Neural progenitor cell (in vitro differentiated cells): ENCODE results near the gene HSPA1B. TPM values are rescaled to one million over a fixed set of nuclear protein-coding genes. Genes with fewer than 3 reads are reported as not detected.
A peak's percentile ranks its signal among the peaks of the same experiment; 100 is the strongest.

Experiments used
- DNase-seq: peaks from one replicate; pipeline ENCODE4 v3.0.0-alpha.2; 2016; ENCODE audit warnings: low spot score
- H2AFZ ChIP-seq: fragments of 200-600 bp; sonication (generic); replicated peaks from 2 replicates; pipeline ENCODE4 v1.6.1; 2016; ENCODE audit warnings: antibody characterized with exemption
- H3F3A ChIP-seq: fragments of 200-600 bp; sonication (generic); 2 replicates; pipeline ENCODE4 v1.6.1; 2016; ENCODE audit warnings: antibody characterized with exemption, low read depth
- H3K27ac ChIP-seq: fragments of 200-600 bp; sonication (generic); 2 replicates; pipeline ENCODE4 v1.5.1; 2016; ENCODE audit warnings: mild to moderate bottlenecking
- H3K27me3 ChIP-seq: fragments of 200-600 bp; sonication (generic); 2 replicates; pipeline ENCODE4 v1.6.1; 2016; ENCODE audit warnings: mild to moderate bottlenecking, moderate library complexity
- H3K36me3 ChIP-seq: fragments of 200-600 bp; sonication (generic); 2 replicates; pipeline ENCODE4 v1.5.1; 2016
- H3K4me1 ChIP-seq: fragments of 200-600 bp; sonication (generic); 2 replicates; pipeline ENCODE4 v1.6.1; 2016; ENCODE audit warnings: mixed run types
- H3K4me2 ChIP-seq: fragments of 200-600 bp; sonication (generic); 2 replicates; pipeline ENCODE4 v1.6.1; 2016
- H3K4me3 ChIP-seq: fragments of 200-600 bp; sonication (generic); 2 replicates; pipeline ENCODE4 v1.5.1; 2016
- H3K79me2 ChIP-seq: fragments of 200-600 bp; sonication (generic); 2 replicates; pipeline ENCODE4 v1.6.1; 2016; ENCODE audit warnings: low read depth
- H3K9ac ChIP-seq: fragments of 200-600 bp; sonication (generic); 2 replicates; pipeline ENCODE4 v1.6.1; 2016
- H3K9me3 ChIP-seq: fragments of 200-600 bp; sonication (generic); 2 replicates; pipeline ENCODE4 v1.5.1; 2016; ENCODE audit warnings: low read depth
- H4K20me1 ChIP-seq: fragments of 200-600 bp; sonication (generic); 2 replicates; pipeline ENCODE4 v1.6.1; 2016; ENCODE audit warnings: low read depth
- H3K27ac Mint-ChIP-seq: 3 replicates; pipeline ENCODE4 v1.8.0; 2021; ENCODE audit warnings: mixed read lengths
- H3K27me3 Mint-ChIP-seq: 2 replicates; pipeline ENCODE4 v1.8.0; 2022; ENCODE audit warnings: low read depth, mild to moderate bottlenecking, inconsistent platforms, moderate library complexity, mixed read lengths; ENCODE audit not compliant: insufficient read depth
- H3K36me3 Mint-ChIP-seq: 3 replicates; pipeline ENCODE4 v1.8.0; 2021; ENCODE audit warnings: mixed read lengths
- H3K4me1 Mint-ChIP-seq: 3 replicates; pipeline ENCODE4 v1.8.0; 2021; ENCODE audit warnings: mixed read lengths
- H3K4me3 Mint-ChIP-seq: 3 replicates; pipeline ENCODE4 v1.8.0; 2021; ENCODE audit warnings: mild to moderate bottlenecking, moderate library complexity, mixed read lengths
- H3K9me3 Mint-ChIP-seq: 3 replicates; pipeline ENCODE4 v1.8.0; 2020; ENCODE audit warnings: mixed read lengths
- CTCF ChIP-seq: fragments of 200-600 bp; sonication (generic); IDR thresholded peaks from 2 replicates; pipeline ENCODE4 v1.5.1; 2017; ENCODE audit warnings: antibody characterized with exemption, mild to moderate bottlenecking
- EZH2 ChIP-seq: fragments of 200-600 bp; sonication (generic); IDR thresholded peaks from 2 replicates; pipeline ENCODE4 v1.6.1; 2017; ENCODE audit warnings: antibody characterized with exemption, mild to moderate bottlenecking, moderate library complexity
- EZH2phosphoT487 ChIP-seq: fragments of 200-600 bp; sonication (generic); IDR thresholded peaks from 2 replicates; pipeline ENCODE4 v1.6.1; 2017; ENCODE audit warnings: antibody characterized with exemption
- small RNA-seq: library from RNA; depleted of rRNA; stranded (forward); fragments of <200 nt; gene quantifications from one replicate; pipeline ENCODE3, GENCODE V24; 2015
- total RNA-seq: library from RNA; depleted of rRNA; stranded (reverse); fragments of >200 nt; gene quantifications from 2 replicates; pipeline ENCODE4 v1.2.3, GENCODE V29; 2015; ENCODE audit warnings: low replicate concordance

HSPA1B gene
- total RNA-seq, 1 donor from 2014 or later: 35.3 TPM

- no peaks in the 10 kb centered on the region for H3K27me3 ChIP-seq
- no peak within 1 kb of the TSS for H3K4me3 ChIP-seq
- DNase-seq: no peak
- no peaks in the 10 kb centered on the region for H3K36me3 ChIP-seq
- no peaks in the 10 kb centered on the region for H3K9me3 ChIP-seq
- Mint-ChIP-seq H3K27me3 (peaks cover 5% of the 10 kb centered on the region), H3K36me3 (peaks cover 21% of the 10 kb centered on the region), H3K9me3 (no peaks in the 10 kb centered on the region), H3K4me1 (no peaks in the 10 kb centered on the region), H3K4me3 (peak within 1 kb of the TSS; percentile 32), H3K27ac (no peak within 1 kb of the TSS)
- H3K79me2 ChIP-seq: no peaks in the 10 kb centered on the region
- no peaks in the 10 kb centered on the region for H4K20me1 ChIP-seq
- H2AFZ ChIP-seq: no peak within 1 kb of the TSS
- H3F3A ChIP-seq: peaks cover 9% of the 10 kb centered on the region
- no peak for TF ChIP-seq EZH2
- TF ChIP-seq EZH2phosphoT487: no peak
- no peak for TF ChIP-seq CTCF
- no peak within 1 kb of the TSS for H3K27ac ChIP-seq
- H3K4me2 ChIP-seq: no peak within 1 kb of the TSS
- H3K4me1 ChIP-seq: no peaks in the 10 kb centered on the region
- no peak within 1 kb of the TSS for H3K9ac ChIP-seq
Measured at GRCh38 chr6:31878726-31879125, 51.2 kb downstream of the HSPA1B start, which contains the start of gene SLC44A4. TSS of gene SLC44A4 (minus strand) at chr6:31878997. CDS start at chr6:31878980, 17 bp downstream.

- Histone ChIP-seq H3K36me3 (no peaks in the 10 kb centered on the region), H3F3A (peaks cover 9% of the 10 kb centered on the region), H3K4me2 (no peak overlapping the region), H4K20me1 (no peaks in the 10 kb centered on the region), H3K27ac (no peak overlapping the region), H3K9me3 (no peaks in the 10 kb centered on the region), H3K9ac (no peak overlapping the region), H2AFZ (no peak overlapping the region), H3K79me2 (no peaks in the 10 kb centered on the region), H3K4me3 (no peak overlapping the region), H3K27me3 (no peaks in the 10 kb centered on the region), H3K4me1 (no peaks in the 10 kb centered on the region)
- Mint-ChIP-seq H3K4me1 (no peaks in the 10 kb centered on the region), H3K36me3 (peaks cover 25% of the 10 kb centered on the region), H3K27ac (no peak overlapping the region), H3K4me3 (no peak overlapping the region), H3K9me3 (no peaks in the 10 kb centered on the region), H3K27me3 (peaks cover 5% of the 10 kb centered on the region)
- TF ChIP-seq EZH2: no peak
- no peak for TF ChIP-seq CTCF
- TF ChIP-seq EZH2phosphoT487: no peak
- no peak for DNase-seq
Measured at GRCh38 chr6:31879143-31879542, 51.6 kb downstream of the HSPA1B start.

Small RNA genes within 50 kb of the gene (small RNA-seq; reads per million reads assigned to genes)
- gene RF00019 (not detected), gene SNORD48 (186 reads per million, percentile 99 among the genes with 10 or more reads in this experiment), gene SNORD52 (not detected)

Other genes with a start within 250 kb of the HSPA1B start
- 0.15 TPM in 1 of 2 replicates, not detected in the other for gene LTB, start 245.3 kb upstream of the HSPA1B start, total RNA-seq
- not detected in 2 replicates for gene LST1, start 241.5 kb upstream of the HSPA1B start, total RNA-seq
- not detected in 2 replicates for gene NCR3, start 234.7 kb upstream of the HSPA1B start, total RNA-seq
- gene AIF1, start 212.5 kb upstream of the HSPA1B start, total RNA-seq: not detected in 2 replicates
- gene PRRC2A, start 207.0 kb upstream of the HSPA1B start, total RNA-seq: 55.5 and 138 TPM in 2 replicates
- gene BAG6, start 175.1 kb upstream of the HSPA1B start, total RNA-seq: 171 and 310 TPM in 2 replicates
- 2.6 and 4.2 TPM in 2 replicates for gene APOM, start 171.8 kb upstream of the HSPA1B start, total RNA-seq
- 14.6 and 17.1 TPM in 2 replicates for gene C6orf47, start 167.0 kb upstream of the HSPA1B start, total RNA-seq
- gene GPANK1, start 162.7 kb upstream of the HSPA1B start, total RNA-seq: 20.2 and 21.0 TPM in 2 replicates
- 126 and 190 TPM in 2 replicates for gene CSNK2B, start 161.7 kb upstream of the HSPA1B start, total RNA-seq
- gene LY6G5B, start 157.8 kb upstream of the HSPA1B start, total RNA-seq: 2.8 and 8.6 TPM in 2 replicates
- gene LY6G5C, start 146.7 kb upstream of the HSPA1B start, total RNA-seq: 0.09 TPM in 1 of 2 replicates, not detected in the other
- gene ABHD16A, start 124.4 kb upstream of the HSPA1B start, total RNA-seq: 21.3 and 45.0 TPM in 2 replicates
- gene LY6G6F, start 120.9 kb upstream of the HSPA1B start, total RNA-seq: not detected in 2 replicates
- 0.90 TPM in 1 of 2 replicates, not detected in the other for gene LY6G6D, start 112.4 kb upstream of the HSPA1B start, total RNA-seq
- gene LY6G6C, start 106.0 kb upstream of the HSPA1B start, total RNA-seq: not detected in 2 replicates
- gene MPIG6B, start 104.4 kb upstream of the HSPA1B start, total RNA-seq: not detected in 2 replicates
- gene DDAH2, start 98.4 kb upstream of the HSPA1B start, total RNA-seq: 94.3 and 202 TPM in 2 replicates
- 234 and 307 TPM in 2 replicates for gene CLIC1, start 91.2 kb upstream of the HSPA1B start, total RNA-seq
- 45.5 and 50.9 TPM in 2 replicates for gene MSH5, start 87.7 kb upstream of the HSPA1B start, total RNA-seq
- 10.1 and 11.9 TPM in 2 replicates for gene SAPCD1, start 65.1 kb upstream of the HSPA1B start, total RNA-seq
- gene VWA7, start 50.4 kb upstream of the HSPA1B start, total RNA-seq: 0.15 and 0.34 TPM in 2 replicates
- 34.1 and 66.8 TPM in 2 replicates for gene VARS1, start 32.0 kb upstream of the HSPA1B start, total RNA-seq
- 105 and 125 TPM in 2 replicates for gene LSM2, start 20.8 kb upstream of the HSPA1B start, total RNA-seq
- 0.49 and 1.2 TPM in 2 replicates for gene HSPA1L, start 12.5 kb upstream of the HSPA1B start, total RNA-seq
- gene HSPA1A, start 12.2 kb upstream of the HSPA1B start, total RNA-seq: 36.0 and 84.3 TPM in 2 replicates
- gene NEU1, start 35.1 kb downstream of the HSPA1B start, total RNA-seq: 17.4 and 30.3 TPM in 2 replicates
- 0.32 and 0.93 TPM in 2 replicates for gene SLC44A4, start 51.3 kb downstream of the HSPA1B start, total RNA-seq
- 93.3 and 189 TPM in 2 replicates for gene EHMT2, start 70.0 kb downstream of the HSPA1B start, total RNA-seq
- gene ZBTB12, start 74.3 kb downstream of the HSPA1B start, total RNA-seq: 8.4 and 25.6 TPM in 2 replicates
- gene C2, start 100.0 kb downstream of the HSPA1B start, total RNA-seq: 1.1 and 1.4 TPM in 2 replicates
- 0.50 TPM in 1 of 2 replicates, not detected in the other for gene CFB, start 118.4 kb downstream of the HSPA1B start, total RNA-seq
- 129 and 135 TPM in 2 replicates for gene NELFE, start 131.2 kb downstream of the HSPA1B start, total RNA-seq
- 21.0 and 50.5 TPM in 2 replicates for gene SKIC2, start 131.4 kb downstream of the HSPA1B start, total RNA-seq
- gene DXO, start 144.4 kb downstream of the HSPA1B start, total RNA-seq: 10.2 and 23.0 TPM in 2 replicates
- 1.7 and 4.3 TPM in 2 replicates for gene C4A, start 154.3 kb downstream of the HSPA1B start, total RNA-seq
- 0.30 and 1.5 TPM in 2 replicates for gene C4B, start 187.1 kb downstream of the HSPA1B start, total RNA-seq
- 0.09 TPM in 1 of 2 replicates, not detected in the other for gene CYP21A2, start 210.7 kb downstream of the HSPA1B start, total RNA-seq